Stimulated activated CD4-positive, alpha-beta T cell treated with anti-CD3 and anti-CD28 coated beads, Interleukin-2, amount 100 ng/mL, for 24 hours (primary cell): Measurements from ENCODE around the gene EIF4G3.
"Not testable (repeated sequence)": the region's sequence is repeated elsewhere in the genome, so short reads cannot be mapped to it uniquely, and the experiment has no call there.

ENCODE experiments used
- DNase-seq, 2 donors: peaks; one replicate each; pipeline ENCODE4 v3.0.0-alpha.2; 2020

EIF4G3 gene

DNA sequence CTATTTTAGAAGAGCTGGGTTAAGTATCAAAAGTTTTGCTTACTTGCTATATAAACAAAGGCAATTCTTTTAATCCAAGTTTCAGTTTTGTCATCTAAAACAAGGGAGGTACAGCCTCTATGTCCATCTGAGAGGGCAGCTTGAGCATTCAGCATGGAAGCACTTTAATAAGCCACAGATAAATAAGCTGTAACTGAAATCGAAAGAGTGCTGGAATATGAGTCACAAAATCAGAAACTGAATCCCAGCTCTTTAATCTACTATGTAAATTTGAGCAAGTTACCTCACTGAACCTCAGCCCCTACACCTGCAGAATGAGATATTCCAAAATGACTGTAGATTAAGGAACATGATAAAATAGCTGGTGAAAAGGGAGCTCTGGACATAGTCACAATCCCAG, 309.6 kb downstream of the EIF4G3 start:
- no peak for DNase-seq

DNA sequence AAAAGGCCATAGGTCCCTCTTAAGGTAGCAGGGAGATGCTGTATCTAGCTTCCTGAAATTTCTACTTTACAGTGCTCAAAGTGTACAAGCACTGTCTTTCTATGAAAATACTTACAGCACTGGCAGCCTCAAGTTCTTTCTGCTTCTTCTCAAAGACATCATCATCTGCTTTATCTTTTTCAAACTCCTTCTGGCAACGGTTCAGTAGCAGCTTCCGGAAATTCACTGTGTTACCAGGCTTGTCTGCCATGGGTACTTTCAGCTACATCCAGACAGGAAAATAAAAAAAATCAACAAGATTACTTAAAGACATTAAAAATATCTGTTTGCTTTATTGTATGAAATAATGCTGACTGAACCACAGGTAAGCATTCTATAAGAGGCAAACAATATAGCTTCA, 311.7 kb downstream of the EIF4G3 start:
- DNase-seq: no peak

DNA sequence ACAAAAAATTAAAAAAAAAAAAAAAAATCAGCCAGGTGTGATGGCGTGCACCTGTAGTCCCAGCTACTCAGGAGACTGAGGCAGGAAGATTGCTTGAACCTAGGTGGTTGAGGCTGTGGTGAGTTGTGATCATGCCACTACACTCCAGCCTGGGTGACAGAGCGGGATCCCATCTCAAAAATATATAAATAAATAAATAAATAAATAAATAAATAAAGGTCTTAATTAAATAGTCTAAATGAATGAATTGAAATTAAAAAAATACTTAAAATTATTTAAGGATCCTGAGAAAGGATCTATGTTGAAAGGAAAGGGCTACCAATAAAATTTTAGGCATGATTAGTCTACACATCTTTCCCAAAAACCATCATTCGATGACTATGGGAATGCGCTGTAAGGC, 322.2 kb downstream of the EIF4G3 start:
- no peak for DNase-seq

DNA sequence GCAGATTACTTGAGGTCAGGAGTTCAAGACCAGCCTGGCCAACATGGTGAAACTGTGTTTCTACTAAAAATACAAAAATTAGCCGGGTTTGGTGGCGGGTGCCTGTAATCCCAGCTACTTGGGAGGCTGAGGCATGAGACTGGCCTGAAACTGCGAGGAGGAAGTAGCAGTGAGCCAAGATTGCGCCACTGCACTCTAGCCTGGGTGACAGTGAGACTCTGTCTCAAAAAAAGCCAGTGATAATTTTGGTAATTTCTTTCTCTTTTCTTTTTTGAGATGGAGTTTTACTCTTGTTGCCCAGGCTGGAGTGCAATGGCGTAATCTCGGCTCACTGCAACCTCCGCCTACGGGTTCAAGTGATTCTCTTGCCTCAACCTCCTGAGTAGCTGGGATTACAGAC, 324.9 kb downstream of the EIF4G3 start:
- DNase-seq: not testable (repeated sequence)

DNA sequence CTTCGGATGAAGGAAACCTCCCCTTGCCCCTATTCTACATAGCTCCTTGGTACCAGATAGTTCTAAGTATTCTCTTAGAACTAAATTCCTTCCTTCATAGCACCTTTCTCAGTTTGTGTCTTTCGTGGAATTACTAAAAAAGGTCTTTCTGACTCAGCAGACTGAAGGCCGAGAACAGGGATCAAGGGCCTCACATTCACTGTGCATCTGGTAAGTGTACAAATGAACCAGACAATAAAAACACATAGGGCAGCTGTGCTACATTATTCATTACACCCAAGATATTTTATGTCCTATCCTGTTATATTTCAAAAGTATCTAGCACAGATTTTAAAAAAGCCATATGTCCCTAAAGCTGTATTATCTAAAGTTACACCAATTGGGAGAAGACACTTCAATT, 326.7 kb downstream of the EIF4G3 start:
- DNase-seq: no peak

DNA sequence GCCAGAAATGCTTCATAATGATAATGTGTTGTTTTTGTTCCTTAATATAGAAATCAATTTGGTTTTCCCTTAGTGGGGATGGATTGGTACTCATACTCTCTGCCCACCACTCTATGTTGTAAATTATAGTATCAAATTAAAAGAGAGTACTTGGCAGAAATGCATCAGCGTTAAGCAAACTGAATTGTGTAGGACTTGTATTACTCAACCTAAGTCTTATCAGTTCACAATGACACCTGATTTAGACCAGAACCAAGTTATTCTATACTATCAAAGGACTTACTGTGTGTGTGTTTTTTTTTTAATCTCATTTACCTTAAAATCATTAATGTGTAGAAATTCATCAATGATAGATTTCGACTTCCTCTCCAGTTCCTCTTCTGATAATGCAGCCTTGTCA, 327.6 kb downstream of the EIF4G3 start:
- no peak for DNase-seq

DNA sequence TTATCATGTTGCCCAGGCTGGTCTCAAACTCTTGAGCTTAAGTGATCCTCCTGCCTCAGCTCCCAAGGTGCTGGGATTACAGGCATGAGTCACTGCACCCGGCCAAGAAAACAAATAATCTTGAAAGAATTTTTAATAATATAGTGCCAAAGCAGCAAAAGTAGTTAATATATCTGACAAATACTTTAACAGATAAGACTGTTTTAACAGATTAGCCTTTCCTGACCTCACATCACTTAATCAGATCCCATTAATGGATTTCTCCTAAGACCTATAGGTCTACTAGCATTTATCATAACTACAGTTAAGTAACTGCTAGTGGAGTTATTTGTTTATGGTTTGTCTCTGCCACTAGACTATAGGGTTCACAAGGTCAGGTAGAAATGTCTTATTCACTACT, 328.5 kb downstream of the EIF4G3 start:
- DNase-seq: no peak

DNA sequence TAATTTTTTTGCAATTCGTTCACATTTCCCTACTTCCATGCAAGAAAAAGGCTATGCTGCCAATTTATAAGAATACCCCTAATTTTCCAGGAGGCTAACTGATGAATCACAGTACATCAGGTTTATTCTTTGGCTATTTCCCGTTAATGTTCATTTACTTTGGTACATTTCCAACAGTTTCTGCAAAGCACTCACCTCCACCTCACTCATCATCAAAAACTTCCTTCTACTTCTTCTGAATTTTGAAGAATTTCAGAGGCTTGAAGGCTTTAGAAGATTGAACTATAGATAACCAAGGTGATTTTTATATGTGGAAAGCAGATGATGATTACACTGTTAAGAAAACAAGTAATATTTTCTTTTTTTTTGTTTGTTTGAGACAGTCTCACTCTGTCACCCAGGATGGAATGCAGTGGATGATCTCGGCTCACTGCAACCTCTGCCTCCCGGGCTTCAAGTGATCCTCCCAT, 329.1 kb downstream of the EIF4G3 start:
- DNase-seq: no peak

DNA sequence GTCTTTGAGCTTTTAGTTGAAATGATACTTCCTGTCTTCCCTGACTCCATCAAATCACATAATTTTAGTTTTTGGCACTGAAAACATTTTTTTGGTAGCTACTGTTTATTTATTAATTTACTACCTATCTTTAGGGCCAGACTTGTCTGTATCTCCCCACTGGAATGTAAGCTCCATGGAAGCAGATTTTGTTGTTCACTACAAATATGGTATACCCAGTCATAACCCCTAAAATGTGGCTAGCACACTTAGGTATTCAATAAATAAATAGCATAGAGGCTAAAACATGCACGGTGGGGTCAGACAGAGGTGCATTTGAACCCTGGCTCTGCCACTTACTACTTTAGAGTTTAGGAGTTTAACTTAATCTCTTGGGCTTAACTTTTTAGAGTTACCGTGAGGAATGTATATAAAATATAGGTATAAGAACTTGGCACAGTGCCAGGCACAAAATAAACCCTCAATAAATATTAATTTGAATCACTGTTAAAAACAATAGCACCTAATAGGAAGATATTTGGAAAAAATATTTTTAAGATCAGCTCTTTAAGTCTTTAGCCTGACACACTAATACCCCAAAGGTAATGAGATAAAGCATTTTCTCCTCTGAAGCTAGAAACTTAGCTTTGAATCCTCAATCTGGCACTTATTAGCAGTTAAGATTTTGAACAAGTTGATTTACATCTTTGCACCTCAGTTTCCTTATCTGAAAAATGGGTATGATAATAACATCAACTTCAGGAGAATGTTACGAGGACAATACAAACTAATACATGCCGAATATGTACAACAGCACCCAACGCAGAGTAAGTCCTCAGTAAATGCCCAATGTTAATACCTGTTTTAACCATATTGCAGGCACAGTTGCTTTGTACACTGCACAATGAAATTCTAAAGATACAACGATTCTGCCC, 330.0 kb downstream of the EIF4G3 start:
- no peak for DNase-seq

DNA sequence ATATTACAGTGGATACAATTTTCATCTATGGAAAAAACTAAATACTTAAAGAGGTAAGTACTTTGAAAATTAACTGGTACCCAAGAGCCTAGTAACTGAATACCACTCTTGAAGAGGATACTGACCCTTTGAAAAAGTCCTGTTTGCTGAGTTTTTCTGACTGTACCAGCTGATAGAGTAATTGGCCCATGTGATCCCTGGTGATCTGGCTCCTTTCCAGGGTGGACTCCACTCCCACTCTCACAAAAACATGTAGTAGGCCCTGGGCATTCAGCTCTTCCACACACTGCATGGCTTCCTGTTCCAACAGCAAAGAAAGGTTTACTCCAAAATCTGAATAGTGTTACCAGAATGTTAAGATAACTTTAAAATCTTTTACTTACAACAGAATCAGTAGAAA, 336.0 kb downstream of the EIF4G3 start:
- DNase-seq: no peak

DNA sequence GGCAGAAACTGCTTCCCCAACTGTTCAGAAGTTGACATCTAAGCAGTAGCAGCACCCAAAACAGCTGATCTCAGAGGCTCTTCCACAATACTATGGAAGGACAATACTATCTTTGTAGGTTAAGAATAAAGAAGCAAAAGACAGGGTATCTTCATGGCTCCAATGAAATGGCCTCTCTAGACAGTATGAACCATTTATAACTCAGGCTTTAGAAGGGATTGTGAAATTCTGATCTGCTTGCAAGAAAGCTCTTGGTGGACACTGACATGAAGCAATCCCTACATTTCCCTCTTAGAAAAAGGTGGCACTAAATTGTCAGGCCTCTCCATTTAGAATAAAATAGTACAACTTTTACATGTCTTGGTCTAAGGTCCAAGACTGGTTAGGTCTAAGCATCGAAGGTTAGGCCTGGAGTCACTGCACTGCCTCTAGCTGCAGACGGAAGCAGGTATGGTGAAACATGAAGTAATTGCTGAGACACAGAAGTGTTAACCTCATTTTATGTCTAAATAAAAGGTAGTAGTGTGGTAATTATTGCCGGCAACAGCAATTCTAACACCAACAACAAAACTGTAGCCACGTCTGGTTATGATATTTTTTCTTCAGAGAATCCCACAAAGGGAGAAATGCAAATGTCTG, 339.0 kb downstream of the EIF4G3 start:
- no peak for DNase-seq

DNA sequence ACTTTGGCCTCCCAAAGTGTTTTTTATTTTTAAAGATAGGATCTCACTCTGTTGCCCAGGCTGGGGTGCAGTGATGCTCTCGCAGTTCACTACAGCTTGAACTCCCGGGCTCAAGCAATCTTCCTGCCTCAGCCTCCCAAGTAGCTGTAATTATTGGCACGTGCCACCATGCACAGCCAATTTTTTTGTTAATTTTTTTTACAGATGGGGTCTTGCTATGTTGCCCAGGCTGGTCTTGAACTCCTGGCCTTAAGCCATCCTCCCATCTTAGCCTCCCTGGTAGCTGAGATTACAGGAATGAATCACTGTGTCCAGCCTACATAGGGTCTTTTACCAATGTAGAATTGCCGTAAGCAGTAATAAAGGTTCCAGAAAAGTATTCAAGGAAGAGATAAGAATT, 340.5 kb downstream of the EIF4G3 start:
- DNase-seq: no peak

DNA sequence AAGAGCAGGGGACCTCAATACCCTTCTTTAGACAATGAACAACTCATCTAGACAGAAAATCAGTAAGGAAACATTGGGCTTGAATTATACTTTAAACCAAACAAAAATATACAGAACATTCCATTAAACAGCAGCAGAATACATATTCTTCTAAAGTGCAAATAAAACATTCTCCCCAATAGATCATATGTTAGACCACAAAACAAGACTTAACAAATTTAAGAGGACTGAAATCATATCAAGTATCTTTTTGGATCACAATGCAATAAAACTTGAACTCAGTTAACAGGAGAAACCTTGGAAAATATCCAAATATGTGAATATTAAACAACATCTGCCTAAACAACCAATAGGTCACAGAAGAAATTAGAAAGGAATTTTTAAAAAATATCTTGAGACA, 341.9 kb downstream of the EIF4G3 start:
- no peak for DNase-seq

DNA sequence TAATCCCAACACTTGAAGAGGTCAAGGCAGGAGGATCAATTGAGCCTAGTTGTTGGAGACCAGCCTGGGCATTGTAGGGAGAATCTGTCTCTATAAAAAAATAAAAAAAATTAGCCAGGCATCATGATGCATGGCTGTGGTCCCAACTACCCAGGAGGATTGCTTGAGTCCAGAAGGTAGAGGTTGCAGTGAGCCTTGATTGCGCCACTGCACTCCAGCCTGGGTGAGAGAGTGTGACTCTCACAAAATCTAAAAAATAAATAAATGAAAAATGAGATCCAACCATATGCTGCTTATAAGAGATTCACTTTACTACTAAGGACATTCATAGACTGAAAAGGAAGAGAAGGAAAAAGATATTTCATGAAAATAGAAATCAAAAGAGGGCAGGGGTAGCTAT, 342.5 kb downstream of the EIF4G3 start:
- no peak for DNase-seq

DNA sequence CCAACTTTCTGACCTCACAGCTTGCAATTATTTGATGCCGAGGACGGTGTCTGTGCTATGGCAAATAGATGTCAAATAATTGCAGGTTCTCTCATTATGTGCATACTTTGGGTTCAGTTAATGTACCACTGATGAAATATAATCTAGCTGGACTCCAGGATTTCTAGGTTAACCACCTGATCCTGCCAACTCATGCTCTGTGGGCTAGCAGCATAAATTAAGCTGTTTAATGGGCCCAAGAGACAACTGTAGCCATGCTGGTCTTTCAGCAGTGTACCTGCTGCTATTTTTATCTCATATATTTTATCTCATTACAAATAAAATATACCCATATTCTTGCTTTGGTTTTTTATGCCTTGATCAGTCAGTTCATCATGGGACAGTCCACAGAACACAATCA, 346.3 kb downstream of the EIF4G3 start:
- no peak for DNase-seq

DNA sequence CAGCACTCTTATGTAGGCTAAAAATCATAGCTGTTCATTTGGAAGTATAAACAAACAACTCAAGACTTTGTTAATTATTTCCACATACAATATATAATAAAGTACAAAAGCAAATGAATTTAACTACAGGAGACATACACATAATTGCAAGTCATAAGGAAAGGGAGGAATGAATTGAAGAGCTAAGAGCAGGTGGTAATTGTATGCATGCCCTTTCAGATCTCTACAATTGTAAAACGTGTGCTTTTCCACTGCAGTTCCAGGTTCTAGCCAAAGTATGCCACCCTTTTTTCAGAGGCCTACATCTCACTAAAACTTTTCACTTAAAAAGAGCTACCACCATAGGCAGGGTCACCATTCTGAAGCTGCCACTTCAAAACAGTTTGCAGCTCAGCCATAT, 346.8 kb downstream of the EIF4G3 start:
- DNase-seq: no peak

DNA sequence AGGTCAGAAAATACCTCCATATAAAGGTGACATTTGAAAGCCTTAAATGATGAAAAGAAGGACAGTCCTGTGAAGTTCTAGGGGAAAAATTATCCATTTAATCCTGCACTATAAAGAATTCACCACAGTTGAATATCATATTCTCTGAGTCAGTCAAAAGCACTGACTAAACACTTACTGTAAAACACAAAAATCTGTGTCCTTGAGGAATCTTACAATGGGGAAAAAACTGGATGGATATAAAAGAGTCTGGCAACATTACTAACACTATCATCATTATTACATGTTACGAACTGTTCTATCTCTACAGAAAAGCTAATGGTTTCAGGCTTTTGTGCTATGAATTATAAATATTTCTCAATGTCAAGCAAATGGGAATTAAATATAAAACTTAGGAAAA, 347.2 kb downstream of the EIF4G3 start:
- DNase-seq: no peak

DNA sequence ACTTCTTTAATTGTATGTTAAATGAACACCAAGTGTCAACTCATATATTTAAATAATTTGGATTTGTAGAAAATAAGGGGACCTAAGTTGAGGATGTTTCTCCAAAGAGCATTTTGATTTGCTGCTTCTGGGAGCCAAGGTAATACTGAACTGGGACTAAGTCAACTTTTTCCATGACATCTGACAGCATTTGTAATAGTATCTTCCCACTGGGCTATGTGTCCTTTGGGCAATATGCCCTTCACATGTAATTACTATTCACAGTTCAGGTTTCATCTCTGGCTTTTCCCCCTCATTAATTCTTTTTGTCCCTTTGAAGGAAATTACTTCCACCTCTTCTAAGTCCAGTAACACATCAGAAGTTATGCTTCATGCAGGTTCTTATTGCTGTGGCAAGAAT, 352.9 kb downstream of the EIF4G3 start:
- DNase-seq: no peak

DNA sequence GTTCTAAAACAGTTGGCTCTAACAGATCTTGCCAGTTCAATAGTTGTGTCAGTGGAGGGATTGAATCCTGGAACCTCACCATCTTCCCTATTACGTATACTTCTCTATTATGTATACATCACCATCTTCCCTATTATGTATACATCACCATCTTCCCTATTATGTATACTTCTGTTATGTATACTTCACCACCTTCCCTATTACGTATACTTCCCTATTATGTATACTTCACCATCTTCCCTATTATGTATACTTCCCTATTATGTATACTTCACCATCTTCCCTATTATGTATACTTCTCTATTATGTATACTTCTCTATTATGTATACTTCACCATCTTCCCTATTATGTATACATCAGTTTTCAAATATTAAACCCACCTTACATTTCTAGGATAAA, 355.2 kb downstream of the EIF4G3 start:
- no peak for DNase-seq

DNA sequence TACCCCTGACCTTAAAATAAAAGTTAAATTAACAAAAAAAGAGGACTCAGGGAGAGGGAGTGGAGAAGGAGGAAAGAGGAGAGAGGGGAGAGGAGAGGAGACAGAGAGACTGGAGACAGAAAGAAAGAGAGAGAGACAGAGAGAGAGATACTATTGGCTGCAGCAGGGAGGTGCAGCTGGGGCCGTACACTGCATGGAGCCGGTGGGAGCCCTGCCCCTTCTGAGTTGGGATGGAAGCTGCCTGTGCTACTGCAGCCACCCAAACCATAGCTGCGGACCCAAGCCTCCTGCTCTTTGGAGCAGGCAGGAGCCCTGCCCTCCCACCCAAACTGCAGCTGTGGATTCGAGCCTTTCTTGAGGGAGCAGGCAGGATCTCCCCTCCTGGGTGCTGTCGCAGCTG, 356.9 kb downstream of the EIF4G3 start:
- no peak for DNase-seq

DNA sequence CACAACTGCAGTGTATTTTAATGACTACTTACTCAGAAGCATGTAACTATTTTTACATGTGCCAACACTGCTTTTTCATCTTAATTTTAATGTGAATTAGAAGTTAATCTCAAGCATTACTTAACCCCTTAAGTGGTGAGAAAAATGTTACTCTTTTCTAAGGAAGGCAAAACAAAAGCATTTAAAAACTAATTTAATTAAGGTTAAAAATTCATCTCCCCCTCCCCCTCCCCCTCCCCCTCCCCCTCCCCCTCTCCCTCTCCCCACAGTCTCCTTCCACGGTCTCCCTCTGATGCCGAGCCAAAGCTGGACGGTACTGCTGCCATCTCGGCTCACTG, 362.2 kb downstream of the EIF4G3 start:
- no peak for DNase-seq

DNA sequence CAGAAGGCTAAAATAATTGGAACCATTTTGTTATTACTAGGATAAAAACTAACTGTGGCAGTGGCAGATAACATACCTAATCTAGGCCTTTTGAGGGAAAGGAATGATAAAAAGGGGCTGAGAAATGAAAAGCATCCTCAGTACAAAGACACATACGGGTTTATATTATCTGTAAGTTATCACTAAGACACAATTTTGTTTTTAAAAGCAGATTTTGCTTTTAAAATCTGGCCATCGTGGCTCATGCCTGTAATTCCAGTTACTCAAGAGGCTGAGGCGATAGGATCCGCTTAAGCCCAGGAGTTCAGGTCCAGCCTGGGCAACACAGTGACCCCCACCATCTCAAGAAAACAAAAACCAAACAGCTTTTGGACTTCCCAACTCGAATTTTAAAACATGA, 364.8 kb downstream of the EIF4G3 start:
- no peak for DNase-seq

DNA sequence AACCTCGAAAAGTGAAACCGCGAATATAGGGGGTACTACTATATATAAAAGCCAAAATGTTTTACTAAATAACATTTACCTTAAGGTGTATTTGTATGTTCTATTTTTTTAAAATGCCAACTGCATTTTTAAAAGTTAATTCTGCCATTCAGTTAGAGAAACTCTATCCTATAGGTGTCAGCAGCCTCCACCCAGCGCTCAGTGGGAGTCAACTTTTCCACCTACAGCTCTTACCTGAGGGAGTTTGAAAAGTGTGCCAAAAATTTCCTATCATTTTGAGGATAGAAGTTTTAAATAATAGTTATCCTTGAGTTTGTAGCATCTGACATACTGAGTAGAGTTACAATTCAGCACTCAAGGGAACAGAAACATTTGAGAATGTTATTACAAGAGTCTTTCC, 383.5 kb downstream of the EIF4G3 start:
- no peak for DNase-seq

DNA sequence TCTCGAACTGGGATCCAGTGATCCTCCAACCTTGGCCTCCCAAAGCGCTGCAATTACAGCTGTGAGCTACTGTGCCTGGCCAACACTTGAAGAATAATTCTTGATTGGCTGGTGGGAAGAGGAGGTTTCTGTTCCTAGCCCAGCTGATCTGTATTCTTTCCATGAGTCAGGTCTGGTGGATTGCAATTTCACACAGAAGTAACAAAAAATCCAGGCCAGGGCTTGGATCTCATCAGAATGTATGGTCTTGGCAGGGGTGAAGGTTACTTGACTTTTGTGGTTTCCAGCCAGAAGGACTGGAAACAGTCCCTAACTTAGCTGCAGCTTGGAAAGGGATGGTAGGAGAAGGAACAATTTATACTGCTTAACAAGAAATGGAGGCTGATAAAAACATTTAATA, 384.5 kb downstream of the EIF4G3 start:
- no peak for DNase-seq

DNA sequence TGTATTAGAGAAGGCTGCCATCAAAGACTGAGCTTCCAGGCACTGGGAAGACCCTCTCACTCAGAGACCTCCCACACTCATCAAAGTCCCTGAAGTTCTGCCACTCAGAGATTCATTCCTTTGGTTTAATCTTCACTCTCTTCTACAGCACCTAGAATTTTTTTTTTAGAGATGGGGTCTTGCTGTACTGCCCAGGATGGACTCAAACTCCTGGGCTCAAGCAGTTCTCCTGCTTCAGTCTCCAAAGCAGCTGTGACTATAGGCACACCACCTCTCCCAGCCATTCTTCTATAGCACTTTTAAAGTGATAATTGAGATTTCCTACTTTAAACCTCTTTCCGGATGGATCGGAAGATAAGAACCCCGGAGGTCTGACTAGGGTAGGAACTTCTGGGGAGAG, 385.9 kb downstream of the EIF4G3 start:
- no peak for DNase-seq
